GM18858 (cell line): ENCODE measurements around the gene TGFBR3.

Source experiments
- ATAC-seq: cut with Tn5 transposase; IDR thresholded peaks from one replicate; pipeline ENCODE4 v1.9.1; 2021; ENCODE audit not compliant: unreplicated experiment

TGFBR3 gene

DNA sequence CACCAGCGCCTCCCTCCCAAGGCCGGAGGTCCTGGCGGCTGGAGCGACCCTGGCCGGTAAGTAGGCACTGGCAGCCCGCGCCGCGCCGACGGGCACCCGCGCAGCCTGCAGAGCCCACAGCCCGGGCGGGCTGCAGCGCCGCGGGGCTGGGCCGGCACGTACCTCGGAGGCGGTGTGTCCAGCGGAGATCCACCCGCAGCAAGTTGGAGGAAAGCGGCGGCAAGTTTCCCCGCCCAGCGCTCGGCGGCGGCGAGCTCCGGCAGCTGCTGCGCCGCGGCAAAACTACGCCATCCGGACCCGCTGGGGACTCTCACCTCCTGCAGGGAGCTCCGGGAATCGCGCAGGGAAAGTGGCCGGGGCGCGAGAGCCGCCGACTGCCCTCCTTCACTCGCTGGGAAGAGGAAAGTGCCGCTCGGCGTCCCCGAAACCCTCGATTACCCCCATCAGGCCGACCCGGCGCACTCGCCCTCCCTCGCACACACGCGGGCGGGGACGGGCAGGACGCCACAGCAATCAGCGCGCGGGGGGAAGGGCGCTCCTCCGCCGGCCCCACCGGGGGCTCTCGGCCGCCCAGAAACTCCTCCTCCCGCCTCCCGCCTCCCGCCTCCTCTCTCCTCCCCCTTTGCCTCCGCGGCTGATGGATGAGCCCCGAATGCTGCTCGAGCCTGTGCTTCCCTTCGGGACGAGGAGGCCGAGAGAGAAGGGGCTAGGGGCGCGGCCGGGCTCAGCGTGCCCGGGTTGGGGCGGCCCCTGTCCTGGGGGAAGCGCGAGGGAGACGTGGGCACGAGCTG is at the start of gene TGFBR3:
Gene TGFBR3, minus strand, starts transcription at position 436 of the 791 bp plus-strand sequence. CDS start 24,620 bp downstream, outside the sequence.
- ATAC-seq: peak; percentile 49

DNA sequence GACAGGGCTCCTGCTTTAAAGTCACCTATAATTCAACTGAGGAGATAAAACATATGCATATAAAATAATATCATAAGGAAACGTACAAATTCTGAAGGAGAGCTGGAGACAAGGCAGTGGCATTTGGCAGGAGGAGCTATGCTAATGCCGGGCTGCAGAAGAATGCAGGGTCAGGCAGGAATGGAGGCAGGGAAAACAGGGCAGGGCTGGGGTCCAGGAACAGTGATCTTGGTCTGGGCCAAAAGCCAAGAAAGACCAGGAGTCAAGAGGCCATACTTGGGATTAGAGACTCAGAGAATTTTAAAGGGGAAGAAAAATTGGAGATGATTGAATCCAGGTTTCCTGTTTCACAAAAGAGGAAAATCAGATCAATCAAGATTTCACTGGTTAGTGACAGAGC is 43.3 kb upstream of the TGFBR3 start:
- ATAC-seq: no peak

DNA sequence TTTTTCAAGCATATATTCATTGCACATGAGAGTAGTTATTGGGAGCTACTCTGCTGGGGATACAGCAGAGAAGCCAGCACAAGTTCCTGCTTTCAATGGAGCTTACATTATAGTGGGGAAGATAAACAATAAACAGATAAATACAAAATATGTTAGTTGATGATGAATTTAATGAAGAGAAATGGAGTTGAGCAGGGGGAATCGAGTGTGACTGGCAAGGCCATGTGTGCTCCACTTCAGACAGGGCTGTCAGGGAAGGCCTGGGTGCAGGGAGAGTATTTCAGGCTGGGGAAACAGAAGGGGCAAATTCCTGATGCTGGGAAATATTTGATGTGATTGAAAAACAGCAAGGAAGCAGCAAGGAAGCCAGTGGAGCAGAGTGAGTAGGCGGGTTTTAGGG is 42.1 kb upstream of the TGFBR3 start:
- no peak for ATAC-seq

DNA sequence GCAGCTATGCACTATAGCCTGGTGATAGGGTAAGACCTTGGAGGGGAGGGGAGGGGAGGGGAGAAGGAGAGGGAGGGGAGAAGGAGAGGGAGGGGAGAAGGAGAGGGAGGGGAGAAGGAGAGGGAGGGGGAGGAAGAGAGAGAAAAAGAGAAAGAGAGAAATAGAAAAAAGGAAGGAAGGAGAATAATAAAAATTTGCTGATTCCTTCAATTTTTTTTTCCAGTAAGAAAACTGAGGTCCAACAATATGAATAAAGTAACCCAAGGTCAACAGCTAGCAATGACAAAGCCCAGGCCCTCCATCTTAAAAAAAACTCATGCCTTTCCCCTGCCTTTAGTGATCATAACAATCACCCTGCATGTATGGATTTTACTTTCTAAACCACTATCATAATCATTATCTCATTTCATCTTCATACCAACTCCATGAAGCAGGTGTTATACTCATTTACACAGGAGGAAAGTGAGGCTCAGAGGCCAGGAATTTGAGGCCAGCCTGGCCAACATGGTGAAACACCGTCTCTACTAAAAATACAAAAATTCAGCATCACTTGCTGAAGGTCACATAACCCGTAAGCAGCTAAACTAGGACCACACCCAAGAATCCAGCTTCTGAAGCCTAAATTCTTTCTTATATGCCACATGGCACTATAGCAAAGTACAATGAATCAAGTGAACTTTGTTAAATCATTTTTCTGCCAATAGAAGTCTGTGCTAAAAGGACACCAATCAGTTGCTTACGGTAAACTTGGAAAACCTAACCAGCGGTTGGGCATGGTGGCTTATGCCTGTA is 39.9 kb upstream of the TGFBR3 start:
- ATAC-seq: no peak

DNA sequence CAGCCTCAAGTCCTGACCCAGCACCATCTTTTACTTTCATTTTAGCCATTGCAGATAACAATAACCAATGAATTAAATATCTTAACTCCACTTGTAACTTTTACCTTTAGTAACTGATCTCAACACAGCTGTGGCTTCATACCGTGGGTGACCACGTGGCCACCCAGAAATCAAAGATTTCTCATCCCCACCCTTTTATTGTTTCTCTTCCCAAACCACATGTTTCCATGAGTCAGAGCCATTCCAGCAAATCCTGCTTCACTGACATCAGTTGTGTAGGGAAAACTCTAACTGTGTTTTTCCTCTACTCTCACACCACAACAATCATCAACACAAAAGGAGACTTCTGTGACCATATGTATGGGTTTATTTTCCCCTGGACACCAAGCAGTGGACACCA is 38.2 kb upstream of the TGFBR3 start:
- ATAC-seq: no peak

DNA sequence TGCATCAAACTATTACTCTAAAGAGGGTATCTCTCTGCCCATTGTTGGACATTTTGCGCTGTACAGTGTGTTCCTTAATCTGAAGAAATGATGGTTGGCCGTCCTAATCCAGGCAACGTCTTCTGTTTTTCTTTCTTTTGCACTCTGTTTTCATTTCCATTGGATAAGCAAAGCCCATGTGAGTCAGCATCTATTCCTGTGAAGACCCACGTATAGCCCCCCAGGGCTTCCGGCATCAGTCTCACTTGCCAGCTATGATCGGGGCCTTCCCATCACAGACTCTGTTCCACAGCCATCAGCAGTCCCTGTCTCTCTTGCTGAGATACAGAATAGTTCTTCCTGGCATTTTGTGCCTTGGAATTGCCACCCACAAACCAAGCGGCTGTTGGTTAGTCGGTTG is 34.0 kb upstream of the TGFBR3 start:
- ATAC-seq: no peak

DNA sequence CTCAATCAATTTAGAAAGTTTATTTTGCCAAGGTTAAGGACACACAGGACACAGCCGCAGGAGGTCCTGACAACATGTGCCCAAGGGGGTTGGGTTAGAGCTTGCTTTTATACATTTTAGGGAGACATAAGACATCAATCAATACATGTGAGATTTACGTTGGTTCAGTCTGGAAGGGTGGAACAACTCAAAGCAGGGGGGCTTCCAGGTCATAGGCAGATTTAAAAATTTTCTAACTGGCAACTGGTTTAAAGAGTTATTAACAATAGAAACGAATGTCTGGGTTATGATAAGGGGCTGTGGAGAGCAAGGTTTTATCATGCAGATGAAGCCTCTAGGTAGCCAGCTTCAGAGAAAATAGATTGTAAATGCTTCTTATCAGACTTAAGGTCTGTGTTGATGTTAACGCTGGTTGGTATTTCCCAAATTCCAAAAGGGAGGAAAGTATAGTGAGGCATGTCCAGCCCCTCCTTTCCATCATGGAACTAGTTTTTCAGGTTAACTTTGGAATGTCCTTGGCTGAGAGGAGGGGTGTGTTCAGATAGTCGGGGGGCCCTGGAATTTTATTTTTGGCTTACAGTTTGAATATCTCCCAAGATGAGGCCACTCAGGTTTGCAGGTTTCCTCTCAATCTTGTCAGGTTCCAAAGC is 31.0 kb upstream of the TGFBR3 start:
- ATAC-seq: no peak

DNA sequence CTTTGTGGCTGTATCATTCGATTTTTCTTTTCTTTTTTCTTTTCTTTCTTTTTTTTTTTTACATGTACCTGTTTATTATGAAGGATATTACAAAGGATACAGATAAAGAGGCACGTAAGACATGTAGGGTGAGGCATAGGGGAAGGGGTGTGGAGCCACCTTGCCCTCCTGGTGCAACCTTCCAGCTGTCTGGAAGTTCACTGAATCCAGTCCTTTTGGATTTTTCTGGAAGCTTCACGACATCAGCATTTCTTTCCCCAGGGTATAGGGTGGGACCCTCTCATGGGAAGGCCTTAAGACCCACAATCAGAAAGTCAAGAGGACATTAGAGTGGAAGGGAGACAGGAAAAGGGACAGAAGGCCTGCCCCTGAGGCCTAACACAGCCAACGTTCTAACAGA is 30.1 kb upstream of the TGFBR3 start:
- no peak for ATAC-seq

DNA sequence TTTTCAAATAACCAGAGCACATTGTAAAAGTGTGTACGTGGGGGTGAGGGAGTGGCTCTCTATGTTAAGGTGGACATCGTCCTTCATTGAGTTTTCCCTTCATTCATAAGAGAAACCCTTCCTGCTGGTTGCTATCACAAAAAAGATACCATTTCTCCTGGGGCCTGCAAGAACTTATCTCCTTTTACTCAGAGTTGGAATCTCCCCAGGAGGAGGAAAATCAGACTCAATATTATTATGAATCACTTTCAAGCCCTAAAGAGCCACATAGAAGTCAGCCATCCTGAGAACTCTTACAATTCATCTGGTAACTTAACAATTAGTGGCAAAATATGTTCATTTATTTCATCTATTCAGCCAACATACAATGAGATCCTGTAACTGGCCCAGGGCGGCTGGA is 27.1 kb upstream of the TGFBR3 start:
- no peak for ATAC-seq

DNA sequence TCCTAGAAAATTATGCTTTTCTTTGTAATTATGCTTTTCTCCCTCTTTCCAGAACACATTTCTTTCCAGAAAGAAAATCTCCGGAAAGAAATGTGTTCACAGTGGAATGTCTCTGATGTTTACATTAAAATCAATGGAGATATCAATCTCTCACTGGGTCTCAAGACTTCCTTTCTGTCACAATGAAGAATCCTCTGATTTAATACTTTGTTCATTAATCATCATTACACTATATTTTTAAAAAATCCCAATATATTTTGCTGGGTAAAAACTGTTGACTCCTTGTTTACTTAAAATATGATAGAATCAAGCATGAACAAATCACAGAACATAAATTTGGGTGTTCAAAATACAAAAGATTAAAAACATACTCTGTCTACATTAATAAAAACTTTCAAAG is 26.3 kb upstream of the TGFBR3 start:
- no peak for ATAC-seq

DNA sequence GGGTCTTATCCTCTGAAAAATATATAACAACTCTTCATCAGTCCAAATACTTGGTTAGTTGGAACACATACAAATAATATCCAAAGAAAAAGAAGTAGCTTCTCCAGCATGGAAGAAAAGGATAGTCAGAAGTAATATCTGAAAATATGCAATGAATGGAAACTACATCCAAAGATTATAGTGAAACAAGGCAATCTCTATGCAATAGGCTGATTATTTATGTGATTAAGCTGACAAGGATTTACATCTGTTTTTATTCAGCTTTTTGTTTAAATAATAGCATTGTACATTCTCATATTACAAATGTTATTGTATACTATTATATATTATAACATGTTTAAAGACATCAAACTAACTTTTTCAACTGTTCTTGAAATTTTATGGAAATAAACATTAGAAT is 15.3 kb upstream of the TGFBR3 start:
- ATAC-seq: no peak

DNA sequence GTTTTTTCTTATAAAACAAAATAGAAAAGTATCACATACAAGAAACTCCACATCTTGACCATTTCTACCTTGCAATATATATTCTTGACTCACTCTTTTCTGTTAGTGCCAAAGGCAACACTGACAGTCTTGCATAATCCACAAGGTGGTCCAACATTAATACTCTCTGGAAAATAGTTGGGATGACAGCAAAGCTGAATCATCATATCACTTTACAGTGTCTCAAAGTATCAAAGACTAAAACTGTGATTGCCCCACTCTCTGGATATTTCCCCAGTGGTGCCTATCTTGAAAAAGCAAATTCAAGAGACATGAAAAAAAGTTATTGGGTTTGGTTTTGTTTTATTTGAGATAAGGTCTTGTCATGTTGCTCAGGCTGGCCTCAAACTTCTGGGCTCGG is 14.6 kb upstream of the TGFBR3 start:
- ATAC-seq: no peak

DNA sequence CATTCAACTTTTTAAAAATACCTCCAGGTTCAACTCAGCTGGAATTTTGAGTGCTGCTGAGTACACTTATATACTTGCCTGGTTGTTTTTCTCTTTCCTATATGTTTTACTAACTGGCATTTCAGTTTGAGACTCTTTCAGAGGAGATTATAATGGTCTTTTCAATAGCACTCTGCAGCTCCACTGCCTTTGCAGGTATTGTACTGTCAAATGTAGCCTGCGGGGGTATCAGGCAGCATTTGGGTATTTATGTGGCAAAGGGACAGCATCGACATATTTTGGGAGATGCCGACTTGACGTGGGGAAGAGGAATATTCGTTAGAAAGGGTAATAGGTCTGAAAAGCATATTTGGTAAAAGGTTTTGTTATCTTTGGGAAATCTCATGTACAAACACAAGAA is 11.1 kb upstream of the TGFBR3 start:
- ATAC-seq: no peak

DNA sequence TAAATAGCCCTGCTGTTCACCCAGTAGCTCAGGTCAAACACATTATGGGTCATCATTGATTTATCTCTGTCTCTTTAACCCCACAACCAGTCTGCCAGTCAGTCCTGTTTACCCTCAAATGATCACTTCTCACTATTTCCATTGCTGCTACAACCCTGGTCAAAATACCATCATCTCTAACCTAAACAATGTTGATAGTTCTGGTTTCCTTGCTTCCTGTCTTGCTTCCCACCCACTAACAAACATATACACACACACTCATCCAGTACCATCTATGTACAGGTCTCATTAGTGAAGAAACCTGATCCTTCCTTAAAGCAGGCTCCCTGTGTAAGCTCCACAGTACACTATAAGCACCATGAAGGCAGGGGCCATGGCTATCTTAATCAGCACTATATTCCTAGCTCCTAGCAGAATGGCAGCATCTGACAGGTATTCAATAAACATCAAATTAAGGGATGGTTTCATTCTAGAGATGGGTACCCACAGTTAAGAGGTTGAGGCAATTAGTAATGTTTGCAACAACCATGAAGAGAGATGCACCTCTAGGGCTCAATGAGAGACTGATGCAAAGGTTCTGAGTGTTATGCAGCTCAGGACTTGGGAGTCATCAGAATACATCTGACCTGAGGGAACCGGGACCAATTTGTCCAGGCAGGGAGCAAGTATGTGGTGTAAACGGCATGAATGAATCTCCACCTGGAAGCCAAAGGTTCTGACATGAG is 10.0 kb upstream of the TGFBR3 start:
- ATAC-seq: no peak

DNA sequence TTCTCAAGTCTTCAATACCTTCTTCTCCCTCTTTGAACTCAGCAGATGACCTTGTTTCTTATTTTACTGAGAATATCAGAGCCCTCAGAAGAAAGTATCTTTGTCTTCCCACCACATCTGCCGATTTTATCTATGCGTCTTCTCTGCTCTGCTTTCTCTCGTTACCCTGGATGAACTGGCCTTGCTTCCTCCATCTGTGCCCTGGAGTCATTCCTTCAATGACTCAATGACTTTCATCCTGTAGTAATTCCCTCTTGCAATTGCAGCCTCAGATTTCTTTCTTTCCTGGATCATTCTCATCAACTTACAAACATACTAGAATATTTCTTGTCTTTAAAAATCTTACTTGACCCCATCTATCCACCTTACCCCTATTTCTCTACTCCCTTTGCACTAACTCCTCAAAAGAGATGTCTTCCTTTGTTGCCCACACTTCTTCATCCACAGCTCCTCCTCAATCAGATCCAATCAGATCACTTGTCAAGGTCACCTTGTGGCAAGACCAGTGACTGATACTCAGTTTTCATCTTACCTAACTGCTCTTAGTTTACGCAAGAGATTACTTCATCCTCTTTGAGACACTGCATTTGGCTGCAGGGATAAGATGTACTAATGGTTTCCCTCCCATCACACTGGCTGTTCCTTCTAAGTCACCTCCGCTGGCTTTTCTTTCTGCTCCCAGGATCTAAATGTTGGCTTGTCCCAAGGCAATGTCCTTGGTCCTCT is 8.2 kb upstream of the TGFBR3 start:
- no peak for ATAC-seq

DNA sequence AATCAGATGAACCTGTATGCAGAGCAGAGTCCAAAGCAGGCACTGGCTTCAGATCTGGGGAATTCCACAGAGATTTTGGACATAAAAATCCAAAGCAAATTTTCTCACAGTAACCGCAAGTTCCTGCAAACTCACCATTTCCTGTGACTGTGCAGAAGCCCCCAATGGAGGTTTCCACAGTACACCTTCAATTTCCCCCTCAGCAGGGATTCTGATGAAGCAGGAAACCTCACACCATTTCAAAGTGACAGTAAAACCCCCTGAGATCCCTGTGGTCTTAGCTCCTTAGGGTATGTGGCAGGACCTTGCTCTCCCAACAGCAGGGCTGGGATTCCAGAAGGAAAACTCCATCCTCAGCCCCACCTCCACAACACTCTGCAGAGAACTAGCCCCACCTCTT is 6.0 kb upstream of the TGFBR3 start:
- no peak for ATAC-seq

DNA sequence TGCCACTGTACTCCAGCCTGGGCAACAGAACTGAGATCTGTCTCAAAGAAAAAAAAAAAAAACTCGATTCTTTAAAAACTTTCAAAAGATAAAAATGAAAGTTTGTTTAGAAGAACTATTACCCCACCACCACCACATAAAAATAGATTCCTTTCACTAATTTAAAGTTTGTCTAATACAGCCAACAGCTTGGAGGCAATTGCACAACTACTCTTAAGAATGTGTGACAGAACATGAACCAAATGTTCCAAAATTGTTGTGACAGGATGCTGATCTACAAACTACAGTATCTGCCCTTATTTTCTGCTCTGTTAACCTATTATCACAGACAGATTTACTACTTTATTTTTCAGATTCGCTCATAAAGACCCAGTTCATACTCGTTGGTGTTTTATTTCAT is 5.5 kb upstream of the TGFBR3 start:
- ATAC-seq: no peak

DNA sequence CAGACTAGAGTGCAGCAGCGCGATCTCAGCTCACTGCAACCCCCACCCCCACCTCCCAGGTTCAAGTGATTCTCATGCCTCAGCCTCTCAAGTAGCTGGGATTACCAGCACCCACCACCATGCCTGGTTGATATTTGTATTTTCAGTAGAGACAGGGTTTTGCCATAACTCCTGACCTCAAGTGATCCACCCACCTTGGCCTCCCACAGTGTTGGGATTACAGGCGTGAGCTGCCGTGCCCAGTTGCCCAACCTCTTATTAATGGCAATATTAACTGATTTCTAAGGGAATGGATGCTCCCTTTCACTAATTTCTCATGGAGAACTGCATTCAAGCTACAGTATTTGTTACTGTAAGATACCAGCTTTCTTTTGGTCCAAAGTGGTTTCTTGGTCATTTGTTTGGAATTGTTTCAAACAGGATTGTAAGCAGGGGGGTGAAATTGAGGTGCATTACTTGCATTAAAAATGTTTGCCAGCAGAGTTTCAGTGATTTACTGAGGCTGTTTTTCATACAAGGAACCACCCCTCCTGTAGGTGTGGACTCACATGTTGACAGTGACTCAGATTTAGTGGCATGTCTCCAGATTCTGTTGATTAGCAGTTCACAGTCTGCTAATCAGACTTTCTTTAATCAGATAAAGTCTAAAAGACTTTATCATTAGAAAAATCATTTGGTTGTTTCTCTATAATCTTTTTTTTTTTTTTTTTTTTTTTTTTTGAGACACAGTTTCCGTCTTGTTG is 3.9 kb upstream of the TGFBR3 start:
- no peak for ATAC-seq

DNA sequence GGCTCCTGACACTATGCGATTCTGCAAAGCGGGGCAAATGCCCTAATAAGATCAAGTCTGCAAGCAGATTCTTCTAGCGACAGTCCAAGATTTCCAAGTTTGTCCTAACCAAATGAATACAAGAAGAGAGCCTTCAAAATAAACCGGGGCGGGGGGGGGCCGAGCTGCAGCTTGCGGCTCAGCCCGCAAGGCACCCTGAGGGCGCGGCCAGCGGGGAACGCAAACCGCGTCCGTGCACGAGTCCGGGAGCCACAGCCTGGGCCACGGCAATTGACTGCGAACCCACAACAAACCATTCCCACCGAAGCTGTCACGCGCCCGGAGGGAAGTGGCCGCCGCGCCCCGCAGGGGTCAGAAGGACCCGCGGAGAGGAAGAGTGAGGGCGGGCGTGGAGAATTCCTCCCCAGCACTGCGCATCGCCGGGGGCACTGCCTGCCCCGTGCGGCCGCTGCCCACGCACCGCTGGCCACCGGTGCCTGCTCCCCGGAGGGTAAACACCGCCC is 687 bp downstream of the TGFBR3 start:
- no peak for ATAC-seq
